ENCODE data around the gene STX1A.
A peak's percentile ranks its signal among the peaks of the same experiment; 100 is the strongest.

STX1A gene

DNA sequence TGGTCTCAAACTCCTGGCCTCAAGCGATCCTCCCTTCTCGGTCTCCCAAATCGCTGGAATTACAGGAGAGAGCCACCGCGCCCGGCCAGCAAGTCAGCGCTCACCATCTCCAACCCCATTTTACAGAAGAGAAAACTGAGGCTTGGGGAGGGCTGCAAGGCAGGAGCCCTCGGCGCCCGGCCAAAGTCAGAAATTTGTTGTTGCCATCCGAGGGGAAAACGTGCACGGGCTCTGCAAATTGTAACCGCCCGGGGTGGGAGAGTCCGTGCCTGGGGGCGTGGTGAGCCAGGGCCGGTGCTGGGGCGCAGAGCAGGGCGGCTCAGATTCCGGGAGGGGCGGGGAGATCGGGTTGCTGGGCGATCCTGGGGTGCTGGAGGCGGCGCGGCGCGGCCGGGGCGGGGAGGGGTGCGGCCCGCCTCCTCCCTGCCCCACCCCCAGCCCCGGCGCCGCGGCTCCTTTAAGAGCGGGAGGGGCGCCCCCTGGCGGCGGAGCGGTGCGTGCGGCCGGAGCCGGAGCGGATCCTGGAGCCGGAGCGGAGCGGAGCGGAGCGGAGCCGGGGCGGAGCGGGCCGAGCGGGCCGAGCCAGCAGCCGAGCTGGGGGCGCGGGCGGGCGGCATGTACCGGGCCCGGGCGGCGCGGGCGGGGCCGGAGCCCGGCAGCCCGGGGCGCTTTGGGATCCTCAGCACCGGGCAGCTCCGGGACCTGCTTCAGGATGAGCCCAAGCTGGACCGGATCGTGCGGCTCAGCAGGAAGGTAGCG, 51.9 kb downstream of the STX1A start, which contains the start of gene VPS37D (continued):
- no peak for TF ChIP-seq ZNF645 (tag by site-specific recombination; IDR thresholded peaks at IDR 0.05)
- TF ChIP-seq ZNF274 (IDR thresholded peaks at IDR 0.05; ENCODE audit: low read length), result no peak
- TF ChIP-seq ZNF274 (tag by site-specific recombination; IDR thresholded peaks at IDR 0.05; ENCODE audit: borderline replicate concordance), result no peak
- peak; percentile 99 for TF ChIP-seq ZBTB6 (tag by site-specific recombination; IDR thresholded peaks at IDR 0.05)
- TF ChIP-seq, protein P1, sequence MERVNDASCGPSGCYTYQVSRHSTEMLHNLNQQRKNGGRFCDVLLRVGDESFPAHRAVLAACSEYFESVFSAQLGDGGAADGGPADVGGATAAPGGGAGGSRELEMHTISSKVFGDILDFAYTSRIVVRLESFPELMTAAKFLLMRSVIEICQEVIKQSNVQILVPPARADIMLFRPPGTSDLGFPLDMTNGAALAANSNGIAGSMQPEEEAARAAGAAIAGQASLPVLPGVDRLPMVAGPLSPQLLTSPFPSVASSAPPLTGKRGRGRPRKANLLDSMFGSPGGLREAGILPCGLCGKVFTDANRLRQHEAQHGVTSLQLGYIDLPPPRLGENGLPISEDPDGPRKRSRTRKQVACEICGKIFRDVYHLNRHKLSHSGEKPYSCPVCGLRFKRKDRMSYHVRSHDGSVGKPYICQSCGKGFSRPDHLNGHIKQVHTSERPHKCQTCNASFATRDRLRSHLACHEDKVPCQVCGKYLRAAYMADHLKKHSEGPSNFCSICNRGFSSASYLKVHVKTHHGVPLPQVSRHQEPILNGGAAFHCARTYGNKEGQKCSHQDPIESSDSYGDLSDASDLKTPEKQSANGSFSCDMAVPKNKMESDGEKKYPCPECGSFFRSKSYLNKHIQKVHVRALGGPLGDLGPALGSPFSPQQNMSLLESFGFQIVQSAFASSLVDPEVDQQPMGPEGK (tag by site-specific recombination; IDR thresholded peaks at IDR 0.05), result peak; percentile 84
- peak; percentile 92 for TF ChIP-seq KLF10 (tag by site-specific recombination; IDR thresholded peaks at IDR 0.05)
- TF ChIP-seq ZNF791 (tag by site-specific recombination; IDR thresholded peaks at IDR 0.05), result no peak
- TF ChIP-seq TCF7L2 (IDR thresholded peaks at IDR 0.05; ENCODE audit: borderline replicate concordance, low read depth, low read length), result no peak
- TF ChIP-seq KLF1 (tag by site-specific recombination; IDR thresholded peaks at IDR 0.05), result peak; percentile 97
- TF ChIP-seq ZXDB (tag by site-specific recombination; IDR thresholded peaks at IDR 0.05), result 0 out of 2 replicates have a peak, but pooled peaks have one; percentile 27
- TF ChIP-seq ZNF157 (tag by site-specific recombination; IDR thresholded peaks at IDR 0.05), result no peak
- TF ChIP-seq ZNF585B (tag by site-specific recombination; IDR thresholded peaks at IDR 0.05), result no peak
- TF ChIP-seq ZNF658 (tag by site-specific recombination; IDR thresholded peaks at IDR 0.05), result no peak
- no peak for TF ChIP-seq ZNF664 (tag by site-specific recombination; IDR thresholded peaks at IDR 0.05)
- no peak for TF ChIP-seq ZNF18 (tag by site-specific recombination; IDR thresholded peaks at IDR 0.05)
- TF ChIP-seq GLIS2 (tag by site-specific recombination; IDR thresholded peaks at IDR 0.05), result peak; percentile 55; the same call in 1 of the 2 replicates
- no peak for TF ChIP-seq ZIC2 (tag by site-specific recombination; IDR thresholded peaks at IDR 0.05)
- TF ChIP-seq ZNF239 (tag by site-specific recombination; IDR thresholded peaks at IDR 0.05), result no peak
- TF ChIP-seq ZNF623 (tag by site-specific recombination; IDR thresholded peaks at IDR 0.05), result no peak
- peak; percentile 50; the same call in 1 of the 2 replicates for TF ChIP-seq ZSCAN30 (tag by site-specific recombination; IDR thresholded peaks at IDR 0.05)
- TF ChIP-seq ZSCAN23 (tag by site-specific recombination; IDR thresholded peaks at IDR 0.05), result no peak
- no peak for TF ChIP-seq MYNN (tag by site-specific recombination; IDR thresholded peaks at IDR 0.05; ENCODE audit: borderline replicate concordance)
- no peak for TF ChIP-seq ZNF449 (tag by site-specific recombination; IDR thresholded peaks at IDR 0.05)
- no peak for TF ChIP-seq ZNF707 (tag by site-specific recombination; IDR thresholded peaks at IDR 0.05)
- no peak for TF ChIP-seq PRDM1 (tag by site-specific recombination; IDR thresholded peaks at IDR 0.05)
- no peak for TF ChIP-seq ZNF211 (tag by site-specific recombination; IDR thresholded peaks at IDR 0.05; ENCODE audit: low read depth)
- TF ChIP-seq, protein P2, sequence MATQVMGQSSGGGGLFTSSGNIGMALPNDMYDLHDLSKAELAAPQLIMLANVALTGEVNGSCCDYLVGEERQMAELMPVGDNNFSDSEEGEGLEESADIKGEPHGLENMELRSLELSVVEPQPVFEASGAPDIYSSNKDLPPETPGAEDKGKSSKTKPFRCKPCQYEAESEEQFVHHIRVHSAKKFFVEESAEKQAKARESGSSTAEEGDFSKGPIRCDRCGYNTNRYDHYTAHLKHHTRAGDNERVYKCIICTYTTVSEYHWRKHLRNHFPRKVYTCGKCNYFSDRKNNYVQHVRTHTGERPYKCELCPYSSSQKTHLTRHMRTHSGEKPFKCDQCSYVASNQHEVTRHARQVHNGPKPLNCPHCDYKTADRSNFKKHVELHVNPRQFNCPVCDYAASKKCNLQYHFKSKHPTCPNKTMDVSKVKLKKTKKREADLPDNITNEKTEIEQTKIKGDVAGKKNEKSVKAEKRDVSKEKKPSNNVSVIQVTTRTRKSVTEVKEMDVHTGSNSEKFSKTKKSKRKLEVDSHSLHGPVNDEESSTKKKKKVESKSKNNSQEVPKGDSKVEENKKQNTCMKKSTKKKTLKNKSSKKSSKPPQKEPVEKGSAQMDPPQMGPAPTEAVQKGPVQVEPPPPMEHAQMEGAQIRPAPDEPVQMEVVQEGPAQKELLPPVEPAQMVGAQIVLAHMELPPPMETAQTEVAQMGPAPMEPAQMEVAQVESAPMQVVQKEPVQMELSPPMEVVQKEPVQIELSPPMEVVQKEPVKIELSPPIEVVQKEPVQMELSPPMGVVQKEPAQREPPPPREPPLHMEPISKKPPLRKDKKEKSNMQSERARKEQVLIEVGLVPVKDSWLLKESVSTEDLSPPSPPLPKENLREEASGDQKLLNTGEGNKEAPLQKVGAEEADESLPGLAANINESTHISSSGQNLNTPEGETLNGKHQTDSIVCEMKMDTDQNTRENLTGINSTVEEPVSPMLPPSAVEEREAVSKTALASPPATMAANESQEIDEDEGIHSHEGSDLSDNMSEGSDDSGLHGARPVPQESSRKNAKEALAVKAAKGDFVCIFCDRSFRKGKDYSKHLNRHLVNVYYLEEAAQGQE (tag by site-specific recombination; IDR thresholded peaks at IDR 0.05), result no peak
- TF ChIP-seq ZFP41 (tag by site-specific recombination; IDR thresholded peaks at IDR 0.05; ENCODE audit: borderline replicate concordance), result no peak
- TF ChIP-seq ZNF560 (tag by site-specific recombination; IDR thresholded peaks at IDR 0.05; ENCODE audit: borderline replicate concordance), result no peak
- TF ChIP-seq SALL2 (tag by site-specific recombination; IDR thresholded peaks at IDR 0.05; ENCODE audit: borderline replicate concordance), result no peak

Data from HEK293 (cell line).